ENCODE results near the gene EPHA8. TPM values are rescaled to one million over a fixed set of nuclear protein-coding genes. Genes with fewer than 3 reads are reported as not detected.

EPHA8 gene
- total RNA-seq, 1 donor from 2014 or later: not detected

- Histone ChIP-seq H3K4me1 (no peaks in the 10 kb centered on the region), H3K36me3 (no peaks in the 10 kb centered on the region), H3K9me3 (no peaks in the 10 kb centered on the region), H3K27me3 (peaks cover under 1% of the 10 kb centered on the region), H3K27ac (no peak overlapping the region), H3K4me3 (no peak overlapping the region)
- TF ChIP-seq POLR2AphosphoS5 (IDR thresholded peaks at IDR 0.05; ENCODE audit: insufficient read depth in 1 of 2, low read depth in 1 of 2) (no peak), POLR2A (IDR thresholded peaks at IDR 0.05) (no peak)
- TF ChIP-seq, protein P1, sequence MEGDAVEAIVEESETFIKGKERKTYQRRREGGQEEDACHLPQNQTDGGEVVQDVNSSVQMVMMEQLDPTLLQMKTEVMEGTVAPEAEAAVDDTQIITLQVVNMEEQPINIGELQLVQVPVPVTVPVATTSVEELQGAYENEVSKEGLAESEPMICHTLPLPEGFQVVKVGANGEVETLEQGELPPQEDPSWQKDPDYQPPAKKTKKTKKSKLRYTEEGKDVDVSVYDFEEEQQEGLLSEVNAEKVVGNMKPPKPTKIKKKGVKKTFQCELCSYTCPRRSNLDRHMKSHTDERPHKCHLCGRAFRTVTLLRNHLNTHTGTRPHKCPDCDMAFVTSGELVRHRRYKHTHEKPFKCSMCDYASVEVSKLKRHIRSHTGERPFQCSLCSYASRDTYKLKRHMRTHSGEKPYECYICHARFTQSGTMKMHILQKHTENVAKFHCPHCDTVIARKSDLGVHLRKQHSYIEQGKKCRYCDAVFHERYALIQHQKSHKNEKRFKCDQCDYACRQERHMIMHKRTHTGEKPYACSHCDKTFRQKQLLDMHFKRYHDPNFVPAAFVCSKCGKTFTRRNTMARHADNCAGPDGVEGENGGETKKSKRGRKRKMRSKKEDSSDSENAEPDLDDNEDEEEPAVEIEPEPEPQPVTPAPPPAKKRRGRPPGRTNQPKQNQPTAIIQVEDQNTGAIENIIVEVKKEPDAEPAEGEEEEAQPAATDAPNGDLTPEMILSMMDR (IDR thresholded peaks at IDR 0.05): no peak
- intact Hi-C loops (cut with DNase I): no loop called here
- no peak for DNase-seq (ENCODE audit: extremely low spot score in 2 of 2)
Observed at GRCh38 chr1:22569269-22569668, 6.0 kb downstream of the EPHA8 start.

- Histone ChIP-seq H3K9me3 (no peaks in the 10 kb centered on the region), H3K27me3 (no peaks in the 10 kb centered on the region), H3K36me3 (no peaks in the 10 kb centered on the region), H3K4me3 (no peak overlapping the region), H3K4me1 (no peaks in the 10 kb centered on the region), H3K27ac (no peak overlapping the region)
- TF ChIP-seq, protein P1 (IDR thresholded peaks at IDR 0.05): no peak
- TF ChIP-seq POLR2A (IDR thresholded peaks at IDR 0.05) (no peak), POLR2AphosphoS5 (IDR thresholded peaks at IDR 0.05; ENCODE audit: insufficient read depth in 1 of 2, low read depth in 1 of 2) (no peak)
- intact Hi-C loops (cut with DNase I): no loop called here
- no peak for DNase-seq (ENCODE audit: extremely low spot score in 2 of 2)
Observed at GRCh38 chr1:22570140-22570909, 7.0 kb downstream of the EPHA8 start.

- intact Hi-C loops (cut with DNase I): no loop called here
- no peaks in the 10 kb centered on the region for H3K9me3 ChIP-seq
Observed at GRCh38 chr1:22572818-22573217, 9.5 kb downstream of the EPHA8 start.

GRCh38 chr1:22573237-22573636 lies 9.9 kb downstream of the EPHA8 start:
- intact Hi-C loops (cut with DNase I): no loop called here
- no peak overlapping the region for H3K27ac ChIP-seq
- H3K36me3 ChIP-seq: no peaks in the 10 kb centered on the region
- DNase-seq (ENCODE audit: extremely low spot score in 2 of 2): no peak
- H3K4me1 ChIP-seq: no peaks in the 10 kb centered on the region
- TF ChIP-seq POLR2AphosphoS5 (IDR thresholded peaks at IDR 0.05; ENCODE audit: insufficient read depth in 1 of 2, low read depth in 1 of 2) (no peak), POLR2A (IDR thresholded peaks at IDR 0.05) (no peak)
- TF ChIP-seq, protein P1 (IDR thresholded peaks at IDR 0.05): no peak
- no peak overlapping the region for H3K4me3 ChIP-seq
- H3K27me3 ChIP-seq: no peaks in the 10 kb centered on the region
- H3K9me3 ChIP-seq: no peaks in the 10 kb centered on the region

More at GRCh38 chr1:22572818-22573217, 9.5 kb downstream of the EPHA8 start:
- H3K4me3 ChIP-seq: no peak overlapping the region
- H3K4me1 ChIP-seq: no peaks in the 10 kb centered on the region
- DNase-seq (ENCODE audit: extremely low spot score in 2 of 2): no peak
- no peaks in the 10 kb centered on the region for H3K36me3 ChIP-seq
- H3K27ac ChIP-seq: no peak overlapping the region
- TF ChIP-seq POLR2A (IDR thresholded peaks at IDR 0.05) (no peak), POLR2AphosphoS5 (IDR thresholded peaks at IDR 0.05; ENCODE audit: insufficient read depth in 1 of 2, low read depth in 1 of 2) (no peak)
- TF ChIP-seq, protein P1 (IDR thresholded peaks at IDR 0.05): no peak
- H3K27me3 ChIP-seq: no peaks in the 10 kb centered on the region

GRCh38 chr1:22575532-22576149 lies 12.4 kb downstream of the EPHA8 start:
- Histone ChIP-seq H3K4me1 (no peaks in the 10 kb centered on the region), H3K4me3 (no peak overlapping the region), H3K27me3 (no peaks in the 10 kb centered on the region), H3K36me3 (no peaks in the 10 kb centered on the region), H3K9me3 (no peaks in the 10 kb centered on the region), H3K27ac (no peak overlapping the region)
- TF ChIP-seq POLR2A (IDR thresholded peaks at IDR 0.05) (no peak), POLR2AphosphoS5 (IDR thresholded peaks at IDR 0.05; ENCODE audit: insufficient read depth in 1 of 2, low read depth in 1 of 2) (no peak)
- TF ChIP-seq, protein P1 (IDR thresholded peaks at IDR 0.05): no peak
- DNase-seq (ENCODE audit: extremely low spot score in 2 of 2): no peak
- intact Hi-C loops (cut with DNase I): no loop called here

All from vagina (tissue), 2 donors.